DND-41 (cell line): ENCODE measurements around the gene SLC1A3.
"Not testable (repeated sequence)": the region's sequence is repeated elsewhere in the genome, so short reads cannot be mapped to it uniquely, and the experiment has no call there.

Experiments used
- ATAC-seq: fragments of 200-7000 bp; cut with Tn5 transposase; 3 replicates; pipeline ENCODE4 v1.9.1; 2021; ENCODE audit warnings: low read depth; ENCODE audit not compliant: insufficient read depth
- DNase-seq: peaks from one replicate; pipeline ENCODE4 v3.0.0-alpha.2; 2020
- H2AFZ ChIP-seq: 2 replicates; pipeline ENCODE4 v1.6.0; 2012; ENCODE audit warnings: low read depth, low read length
- H3K27ac ChIP-seq: 2 replicates; pipeline ENCODE4 v1.5.1; 2012; ENCODE audit warnings: low read length, inconsistent platforms
- H3K27me3 ChIP-seq: fragments of 200-600 bp; sonication (generic); 2 replicates; pipeline ENCODE4 v1.6.0; 2012; ENCODE audit warnings: low read length, mild to moderate bottlenecking, inconsistent platforms; ENCODE audit not compliant: insufficient read depth, poor library complexity
- H3K36me3 ChIP-seq: 2 replicates; pipeline ENCODE4 v1.5.1; 2012; ENCODE audit warnings: low read length, inconsistent platforms; ENCODE audit not compliant: insufficient read depth
- H3K4me1 ChIP-seq: 2 replicates; pipeline ENCODE4 v1.5.1; 2012; ENCODE audit warnings: mild to moderate bottlenecking, low read length; ENCODE audit not compliant: insufficient read depth
- H3K4me2 ChIP-seq: 2 replicates; pipeline ENCODE4 v1.6.0; 2012; ENCODE audit warnings: mild to moderate bottlenecking, moderate library complexity, low read length, inconsistent platforms; ENCODE audit not compliant: insufficient read depth
- H3K4me3 ChIP-seq, 2 experiments: fragments of 200-600 bp in 1 of 2; shearing (Covaris generic) in 1 of 2; 2 replicates each; pipeline ENCODE4 v1.5.1; 2012 to 2016; ENCODE audit warnings: inconsistent platforms in 2 of 2, low read length in 2 of 2, mild to moderate bottlenecking in 2 of 2, low read depth in 1 of 2, moderate library complexity in 1 of 2
- H3K79me2 ChIP-seq: 2 replicates; pipeline ENCODE4 v1.6.0; 2012; ENCODE audit warnings: low read length, inconsistent platforms; ENCODE audit not compliant: insufficient read depth
- H3K9ac ChIP-seq: 2 replicates; pipeline ENCODE4 v1.6.0; 2012; ENCODE audit warnings: low read depth, mild to moderate bottlenecking, inconsistent platforms, low read length, moderate library complexity
- H3K9me3 ChIP-seq: 2 replicates; pipeline ENCODE4 v1.5.1; 2012; ENCODE audit warnings: low read length, moderate library complexity, mild to moderate bottlenecking, inconsistent platforms; ENCODE audit not compliant: insufficient read depth, severe bottlenecking
- H4K20me1 ChIP-seq: 2 replicates; pipeline ENCODE4 v1.6.0; 2012; ENCODE audit warnings: low read length; ENCODE audit not compliant: insufficient read depth
- EZH2 ChIP-seq: IDR thresholded peaks from 3 replicates; pipeline ENCODE4 v1.6.1; 2012; ENCODE audit warnings: borderline replicate concordance, low read depth, mild to moderate bottlenecking, moderate library complexity, low read length, inconsistent platforms; ENCODE audit not compliant: severe bottlenecking
- TF ChIP-seq, protein P1 (sequence below): IDR thresholded peaks from 2 replicates; pipeline ENCODE4 v1.5.1; 2012; ENCODE audit warnings: borderline replicate concordance, low read length, moderate library complexity, mild to moderate bottlenecking; ENCODE audit not compliant: poor library complexity, severe bottlenecking; ENCODE audit errors: extremely low read depth

The SLC1A3 gene

DNA sequence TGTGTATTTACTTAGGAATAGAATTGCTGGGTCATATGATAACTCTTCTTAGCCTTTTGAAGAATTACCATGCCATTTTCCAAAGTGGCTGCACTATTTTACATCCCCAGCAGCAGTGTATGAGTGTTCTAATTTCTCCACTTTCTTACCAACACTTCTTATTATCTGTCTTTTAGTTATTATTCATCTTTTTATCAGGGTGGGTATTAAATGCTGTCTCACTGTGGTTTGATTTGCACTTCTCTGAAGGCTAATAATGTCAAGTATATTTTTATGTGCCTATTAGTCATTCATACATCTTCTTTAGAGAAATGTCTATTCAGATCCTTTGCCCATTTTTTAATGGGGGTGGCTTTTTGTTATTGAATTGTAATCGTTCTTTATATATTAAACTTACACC is 36.8 kb downstream of the SLC1A3 start:
- TF ChIP-seq EZH2: no peak
- TF ChIP-seq, protein P1, sequence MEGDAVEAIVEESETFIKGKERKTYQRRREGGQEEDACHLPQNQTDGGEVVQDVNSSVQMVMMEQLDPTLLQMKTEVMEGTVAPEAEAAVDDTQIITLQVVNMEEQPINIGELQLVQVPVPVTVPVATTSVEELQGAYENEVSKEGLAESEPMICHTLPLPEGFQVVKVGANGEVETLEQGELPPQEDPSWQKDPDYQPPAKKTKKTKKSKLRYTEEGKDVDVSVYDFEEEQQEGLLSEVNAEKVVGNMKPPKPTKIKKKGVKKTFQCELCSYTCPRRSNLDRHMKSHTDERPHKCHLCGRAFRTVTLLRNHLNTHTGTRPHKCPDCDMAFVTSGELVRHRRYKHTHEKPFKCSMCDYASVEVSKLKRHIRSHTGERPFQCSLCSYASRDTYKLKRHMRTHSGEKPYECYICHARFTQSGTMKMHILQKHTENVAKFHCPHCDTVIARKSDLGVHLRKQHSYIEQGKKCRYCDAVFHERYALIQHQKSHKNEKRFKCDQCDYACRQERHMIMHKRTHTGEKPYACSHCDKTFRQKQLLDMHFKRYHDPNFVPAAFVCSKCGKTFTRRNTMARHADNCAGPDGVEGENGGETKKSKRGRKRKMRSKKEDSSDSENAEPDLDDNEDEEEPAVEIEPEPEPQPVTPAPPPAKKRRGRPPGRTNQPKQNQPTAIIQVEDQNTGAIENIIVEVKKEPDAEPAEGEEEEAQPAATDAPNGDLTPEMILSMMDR: no peak
- Histone ChIP-seq H4K20me1 (no peaks in the 10 kb centered on the region), H3K4me2 (no peak overlapping the region), H3K27me3 (peaks cover 9% of the 10 kb centered on the region), H3K4me3 (no peak overlapping the region), H2AFZ (no peak overlapping the region), H3K9me3 (no peaks in the 10 kb centered on the region), H3K4me1 (no peaks in the 10 kb centered on the region), H3K9ac (no peak overlapping the region), H3K36me3 (no peaks in the 10 kb centered on the region), H3K79me2 (no peaks in the 10 kb centered on the region), H3K27ac (no peak overlapping the region)
- no peak for ATAC-seq
- no peak for DNase-seq

DNA sequence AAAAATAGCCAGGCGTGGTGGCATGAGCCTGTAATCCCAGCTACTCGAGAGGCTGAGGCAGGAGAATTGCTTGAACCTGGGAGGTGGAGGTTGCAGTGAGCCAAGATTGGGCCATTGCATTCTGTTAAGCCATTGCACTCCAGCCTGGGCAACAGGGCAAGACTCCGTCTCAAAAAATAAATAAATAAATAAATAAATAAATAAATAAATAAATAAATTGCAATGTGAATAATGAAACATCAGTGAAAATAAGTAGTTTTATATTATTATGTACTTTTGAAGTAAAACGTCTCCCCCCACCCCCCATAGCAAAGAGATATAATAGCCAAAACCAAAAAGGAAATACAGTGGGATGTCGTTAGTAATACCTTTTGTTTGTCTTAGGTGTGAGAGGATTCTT is 37.4 kb downstream of the SLC1A3 start:
- H3K9me3 ChIP-seq, H3K4me3 ChIP-seq, H3K27ac ChIP-seq, DNase-seq, H3K9ac ChIP-seq, H4K20me1 ChIP-seq, ATAC-seq, H3K4me2 ChIP-seq, H2AFZ ChIP-seq, H3K4me1 ChIP-seq, H3K79me2 ChIP-seq, H3K36me3 ChIP-seq: not testable (repeated sequence)
- peaks cover 13% of the 10 kb centered on the region for H3K27me3 ChIP-seq

DNA sequence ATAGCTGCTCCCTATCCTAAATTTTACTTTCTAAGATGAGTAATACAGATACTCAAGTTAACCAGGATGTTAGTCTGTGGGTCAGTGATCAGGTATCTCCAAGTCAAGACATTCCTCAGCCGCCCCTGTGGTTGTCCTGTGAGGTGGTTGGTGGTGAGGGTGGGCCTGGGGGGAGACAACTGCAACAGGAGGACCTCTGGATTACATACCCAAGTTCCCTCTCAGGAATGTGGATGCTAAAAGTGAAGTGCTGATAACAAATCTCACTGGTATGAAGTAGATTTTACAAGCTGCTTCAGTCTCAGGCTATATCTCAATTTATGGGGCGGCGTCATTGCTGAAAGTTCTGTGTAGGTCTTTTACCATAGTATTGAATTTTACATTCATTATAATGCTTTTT is 38.3 kb downstream of the SLC1A3 start:
- no peaks in the 10 kb centered on the region for H3K4me1 ChIP-seq
- H2AFZ ChIP-seq: no peak overlapping the region
- DNase-seq (no peak), ATAC-seq (no peak)
- H3K27me3 ChIP-seq: peaks cover 11% of the 10 kb centered on the region
- H3K9ac ChIP-seq: no peak overlapping the region
- no peak overlapping the region for H3K27ac ChIP-seq
- TF ChIP-seq, protein P1: no peak
- TF ChIP-seq EZH2: no peak
- H3K4me2 ChIP-seq: no peak overlapping the region
- no peaks in the 10 kb centered on the region for H3K36me3 ChIP-seq
- H4K20me1 ChIP-seq: no peaks in the 10 kb centered on the region
- no peaks in the 10 kb centered on the region for H3K9me3 ChIP-seq
- H3K79me2 ChIP-seq: no peaks in the 10 kb centered on the region
- no peak overlapping the region for H3K4me3 ChIP-seq

DNA sequence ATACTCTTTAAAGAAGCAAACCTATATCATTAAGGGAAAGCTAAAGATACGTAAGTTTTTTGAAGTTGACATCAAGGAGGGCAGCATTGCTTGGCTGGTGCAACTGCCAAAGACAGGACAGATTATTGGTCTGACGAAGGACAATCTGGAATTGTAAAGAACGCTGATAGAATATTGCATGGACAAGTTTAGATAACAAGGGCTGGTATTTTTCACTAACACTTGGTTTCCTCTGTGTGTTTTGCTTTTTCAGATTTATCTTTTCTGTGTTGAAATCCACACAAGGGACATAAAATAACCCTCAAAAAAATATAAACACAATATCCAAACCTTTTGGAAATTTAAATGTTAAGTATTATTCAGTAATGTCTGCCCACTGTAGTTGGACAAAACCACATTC is 39.7 kb downstream of the SLC1A3 start:
- Histone ChIP-seq H3K36me3 (no peaks in the 10 kb centered on the region), H3K9ac (no peak overlapping the region)

More for the DNA sequence above, 39.7 kb downstream of the SLC1A3 start:
- Histone ChIP-seq H4K20me1 (no peaks in the 10 kb centered on the region), H3K4me3 (no peak overlapping the region), H3K27ac (no peak overlapping the region), H3K79me2 (no peaks in the 10 kb centered on the region), H3K4me2 (no peak overlapping the region), H3K27me3 (peaks cover 11% of the 10 kb centered on the region), H3K4me1 (no peaks in the 10 kb centered on the region), H2AFZ (no peak overlapping the region), H3K9me3 (no peaks in the 10 kb centered on the region)
- ATAC-seq (no peak), DNase-seq (no peak)
- TF ChIP-seq EZH2: no peak
- TF ChIP-seq, protein P1: no peak
